ENCODE measurements around the gene SRL. TPM values are rescaled to one million over a fixed set of nuclear protein-coding genes. Genes with fewer than 3 reads are reported as not detected.

The SRL gene
- total RNA-seq, 5 donors from 2014 or later (not counting 1 experiment from before 2014, with no cell fraction given) = 0.06 TPM; not detected in 4

DNA sequence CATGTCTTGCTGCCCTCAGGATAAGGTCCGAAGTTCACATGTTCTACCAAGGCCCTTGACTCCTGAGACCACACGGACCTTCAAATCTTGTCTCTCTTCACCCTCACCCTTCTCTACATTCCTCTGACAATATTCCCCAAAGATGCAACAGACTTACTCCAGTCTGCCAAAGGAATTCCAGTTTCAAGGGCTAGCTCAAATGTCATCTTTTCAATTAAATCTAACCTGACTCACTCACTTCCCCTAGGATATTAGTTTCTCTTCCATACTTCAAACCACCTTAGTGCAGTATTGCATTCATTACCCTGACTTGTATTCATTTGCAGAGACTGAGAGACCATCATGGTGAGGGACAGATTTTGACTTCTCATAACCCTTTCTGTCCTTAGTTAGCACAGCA, 66.0 kb downstream of the SRL start:
- DNase-seq (no peak), ATAC-seq (replicated peaks in 1 of 4) (no peak)
- Mint-ChIP-seq H3K36me3 (no peaks in the 10 kb centered on the region), H3K4me3 (no peak overlapping the region), H3K27ac (no peak overlapping the region), H3K27me3 (peaks cover 0 to 4% of the 10 kb centered on the region in 2 donors), H3K9me3 (no peaks in the 10 kb centered on the region), H3K4me1 (no peaks in the 10 kb centered on the region)
- H3K36me3 ChIP-seq (ENCODE audit: control insufficient read depth in 2 of 2, extremely low read depth in 1 of 2, insufficient read depth in 1 of 2, low read length in 1 of 2) = no peaks in the 10 kb centered on the region
- CTCF ChIA-PET = interaction anchor here in 1 of 2 donors (0.5 kb wide), 1 partner anchor 1797 kb away, joined by 6 read pairs; no protein-coding TSS in a partner anchor
- no peak overlapping the region for H3K4me3 ChIP-seq (ENCODE audit: control insufficient read depth in 1 of 2, extremely low read depth in 1 of 2, low read length in 1 of 2)
- POLR2A ChIA-PET = interaction anchor here in 1 of 2 donors (0.5 kb wide), 1 partner anchor 418 kb away, joined by 3 read pairs; no protein-coding TSS in a partner anchor
- no peak overlapping the region for H3K27ac ChIP-seq (ENCODE audit: low read length)
- WGBS (ENCODE audit: insufficient coverage) = 81% methylated on average over 2 of the region's 2 CpGs
- H3K27me3 ChIP-seq (replicated peaks in 1 of 2; ENCODE audit: control insufficient read depth in 2 of 2, extremely low read depth in 1 of 2, insufficient read depth in 2 of 2, low read length in 1 of 2) = peaks cover 0 to 5% of the 10 kb centered on the region in 2 experiments
- H3K9me3 ChIP-seq = no peaks in the 10 kb centered on the region
- no peaks in the 10 kb centered on the region for H3K4me1 ChIP-seq (ENCODE audit: control insufficient read depth in 1 of 2, extremely low read depth in 1 of 2, insufficient read depth in 2 of 2, low read length in 2 of 2)

DNA sequence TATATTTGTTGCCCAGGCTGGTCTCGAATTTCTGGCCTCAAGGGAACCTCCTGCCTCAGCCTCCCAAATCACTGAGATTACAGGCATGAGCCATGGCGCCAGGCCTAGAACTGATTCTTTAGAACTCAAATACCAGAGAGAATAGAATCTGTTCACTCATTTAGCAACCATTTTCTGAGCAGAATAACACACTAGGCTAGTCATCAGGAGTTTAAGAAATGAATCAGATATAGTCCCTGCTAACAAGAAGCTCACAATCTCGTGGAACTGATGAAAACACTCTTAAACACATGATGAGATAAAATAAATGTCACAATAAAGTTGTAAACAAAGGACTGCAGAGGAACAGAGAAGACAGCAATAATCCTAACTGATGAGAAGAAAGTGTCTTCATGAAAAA, 69.8 kb downstream of the SRL start:
- no peaks in the 10 kb centered on the region for H3K9me3 ChIP-seq
- H3K4me3 Mint-ChIP-seq = no peak overlapping the region
- CTCF ChIA-PET = interaction anchor here in 1 of 2 donors (1.0 kb wide), 1 partner anchor 329 kb away, joined by 4 read pairs; no protein-coding TSS in a partner anchor
- no peaks in the 10 kb centered on the region for H3K36me3 Mint-ChIP-seq
- WGBS (ENCODE audit: insufficient coverage) = 67% methylated on average over 1 of the region's 3 CpGs
- H3K4me1 ChIP-seq (ENCODE audit: control insufficient read depth in 1 of 2, extremely low read depth in 1 of 2, insufficient read depth in 2 of 2, low read length in 2 of 2) = no peaks in the 10 kb centered on the region
- H3K36me3 ChIP-seq (ENCODE audit: control insufficient read depth in 2 of 2, extremely low read depth in 1 of 2, insufficient read depth in 1 of 2, low read length in 1 of 2) = no peaks in the 10 kb centered on the region
- H3K9me3 Mint-ChIP-seq = no peaks in the 10 kb centered on the region
- ATAC-seq (replicated peaks in 1 of 4) (no peak), DNase-seq (no peak)
- no peak overlapping the region for H3K27ac ChIP-seq (ENCODE audit: low read length)
- no peak overlapping the region for H3K4me3 ChIP-seq (ENCODE audit: control insufficient read depth in 1 of 2, extremely low read depth in 1 of 2, low read length in 1 of 2)
- H3K27ac Mint-ChIP-seq = no peak overlapping the region
- no peaks in the 10 kb centered on the region for H3K4me1 Mint-ChIP-seq
- POLR2A ChIA-PET = no interaction called here
- H3K27me3 Mint-ChIP-seq = peaks cover 0 to 4% of the 10 kb centered on the region in 2 donors
- peaks cover 0 to 2% of the 10 kb centered on the region in 2 experiments for H3K27me3 ChIP-seq (replicated peaks in 1 of 2; ENCODE audit: control insufficient read depth in 2 of 2, extremely low read depth in 1 of 2, insufficient read depth in 2 of 2, low read length in 1 of 2)

DNA sequence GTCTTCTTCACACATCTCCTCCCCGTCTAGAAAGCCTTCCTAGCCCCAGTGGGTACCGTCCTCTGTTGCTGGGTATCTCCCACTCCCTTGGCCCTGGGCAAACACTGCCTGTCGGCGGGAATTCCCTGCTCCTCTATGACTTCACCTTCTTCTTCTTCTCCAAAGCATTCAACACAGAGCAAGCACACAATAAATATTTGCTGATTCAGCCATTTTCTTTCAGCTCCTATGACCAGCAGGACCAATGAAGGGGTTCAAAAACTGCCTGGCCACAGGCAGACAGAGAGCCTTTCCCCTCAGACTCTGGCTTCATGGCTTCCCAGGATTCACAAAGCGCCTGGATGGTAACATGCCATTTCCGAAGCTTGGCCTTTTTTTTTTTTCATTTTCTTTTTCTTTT, 72.5 kb downstream of the SRL start:
- Mint-ChIP-seq H3K27me3 (no peaks in the 10 kb centered on the region), H3K36me3 (no peaks in the 10 kb centered on the region), H3K4me1 (no peaks in the 10 kb centered on the region), H3K9me3 (no peaks in the 10 kb centered on the region), H3K27ac (no peak overlapping the region), H3K4me3 (no peak overlapping the region)
- H3K4me1 ChIP-seq (ENCODE audit: control insufficient read depth in 1 of 2, extremely low read depth in 1 of 2, insufficient read depth in 2 of 2, low read length in 2 of 2) = no peaks in the 10 kb centered on the region
- ATAC-seq (replicated peaks in 1 of 4) (no peak), DNase-seq (no peak)
- H3K27ac ChIP-seq (ENCODE audit: low read length) = no peak overlapping the region
- no peak overlapping the region for H3K4me3 ChIP-seq (ENCODE audit: control insufficient read depth in 1 of 2, extremely low read depth in 1 of 2, low read length in 1 of 2)
- H3K27me3 ChIP-seq (replicated peaks in 1 of 2; ENCODE audit: control insufficient read depth in 2 of 2, extremely low read depth in 1 of 2, insufficient read depth in 2 of 2, low read length in 1 of 2) = no peaks in the 10 kb centered on the region
- ChIA-PET POLR2A (no interaction called here), CTCF (no interaction called here)
- H3K36me3 ChIP-seq (ENCODE audit: control insufficient read depth in 2 of 2, extremely low read depth in 1 of 2, insufficient read depth in 1 of 2, low read length in 1 of 2) = no peaks in the 10 kb centered on the region
- 90% methylated on average over 5 of the region's 6 CpGs for WGBS (ENCODE audit: insufficient coverage)
- H3K9me3 ChIP-seq = no peaks in the 10 kb centered on the region

DNA sequence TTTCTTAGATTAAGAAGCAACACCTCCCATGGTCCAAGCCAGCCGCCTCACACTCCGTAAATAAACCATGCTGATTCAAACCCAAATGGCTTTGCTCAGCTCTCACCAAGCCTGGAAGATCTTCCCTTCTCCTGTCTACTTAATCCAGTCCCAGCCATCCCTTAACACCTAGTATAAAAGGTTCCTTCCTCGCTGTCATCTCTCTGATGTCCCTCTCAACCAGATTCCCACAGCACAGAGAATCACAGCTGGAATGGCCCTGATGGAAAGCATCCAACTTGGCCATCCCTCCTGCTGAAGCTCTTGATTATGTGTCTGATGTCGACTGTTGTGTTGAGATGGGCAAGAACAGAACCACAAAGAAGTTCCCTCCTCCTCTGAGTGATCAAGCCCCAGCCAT, 75.1 kb downstream of the SRL start:
- Histone ChIP-seq H3K4me3 (ENCODE audit: control insufficient read depth in 1 of 2, extremely low read depth in 1 of 2, low read length in 1 of 2) (no peak overlapping the region), H3K4me1 (ENCODE audit: control insufficient read depth in 1 of 2, extremely low read depth in 1 of 2, insufficient read depth in 2 of 2, low read length in 2 of 2) (no peaks in the 10 kb centered on the region), H3K9me3 (no peaks in the 10 kb centered on the region), H3K36me3 (ENCODE audit: control insufficient read depth in 2 of 2, extremely low read depth in 1 of 2, insufficient read depth in 1 of 2, low read length in 1 of 2) (no peaks in the 10 kb centered on the region), H3K27ac (ENCODE audit: low read length) (no peak overlapping the region), H3K27me3 (replicated peaks in 1 of 2; ENCODE audit: control insufficient read depth in 2 of 2, extremely low read depth in 1 of 2, insufficient read depth in 2 of 2, low read length in 1 of 2) (no peaks in the 10 kb centered on the region)
- Mint-ChIP-seq H3K4me1 (no peaks in the 10 kb centered on the region), H3K36me3 (no peaks in the 10 kb centered on the region), H3K27ac (no peak overlapping the region), H3K27me3 (no peaks in the 10 kb centered on the region), H3K4me3 (no peak overlapping the region), H3K9me3 (no peaks in the 10 kb centered on the region)
- ATAC-seq (replicated peaks in 1 of 4) = no peak
- CTCF ChIA-PET = interaction anchor here in 1 of 2 donors (1.1 kb wide), 1 partner anchor 87 kb away, joined by 3 read pairs; no protein-coding TSS in a partner anchor
- no peak for DNase-seq
- WGBS (ENCODE audit: insufficient coverage) = 78% methylated on average over 3 of the region's 4 CpGs
- POLR2A ChIA-PET = no interaction called here

DNA sequence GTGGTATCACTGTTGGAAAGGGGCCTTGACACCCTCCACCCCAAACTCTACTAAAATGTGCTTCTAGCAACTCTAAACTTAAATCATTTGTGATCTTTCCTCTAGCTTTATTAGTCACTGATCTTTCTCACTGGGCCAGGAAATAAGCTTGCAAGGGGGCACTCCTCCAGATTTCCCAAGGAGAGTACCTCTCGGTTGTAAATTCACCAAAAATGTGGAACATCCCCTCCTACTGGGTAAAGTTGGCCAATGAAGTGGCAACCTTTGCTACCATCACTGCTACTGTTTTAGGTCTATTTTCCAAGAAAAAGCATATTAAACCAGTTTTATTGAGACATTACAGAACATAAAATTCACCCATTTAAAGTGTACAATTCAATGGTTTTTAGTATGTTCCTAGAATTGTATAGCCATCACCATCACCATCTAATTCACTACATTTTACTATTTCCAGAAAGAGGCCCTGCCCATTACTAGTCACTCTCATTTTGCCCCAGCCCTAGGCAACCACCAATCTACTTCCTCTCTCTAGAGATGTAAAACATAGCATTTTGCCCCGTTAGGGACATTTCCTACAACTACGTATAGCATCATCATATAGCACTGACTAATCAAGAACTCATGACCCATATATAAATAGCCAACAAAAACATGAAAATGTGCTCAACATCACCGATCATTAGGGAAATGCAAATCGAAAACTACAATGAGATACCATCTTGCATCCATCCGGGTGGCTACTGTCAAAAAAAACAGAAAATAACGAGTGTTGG, 81.0 kb downstream of the SRL start:
- DNase-seq (no peak), ATAC-seq (replicated peaks in 1 of 4) (peak in 1 of 4 experiments; percentile 46)
- Mint-ChIP-seq H3K4me1 (peaks cover 0 to 7% (median 0%) of the 10 kb centered on the region in 3 donors), H3K4me3 (peak overlapping the region in 1 of 3 donors; percentile 25), H3K27ac (peak overlapping the region in 1 of 2 donors; percentile 11), H3K27me3 (no peaks in the 10 kb centered on the region), H3K9me3 (peaks cover 0 to 3% (median 0%) of the 10 kb centered on the region in 3 donors), H3K36me3 (no peaks in the 10 kb centered on the region)
- no peak overlapping the region for H3K27ac ChIP-seq (ENCODE audit: low read length)
- no peaks in the 10 kb centered on the region for H3K36me3 ChIP-seq (ENCODE audit: control insufficient read depth in 2 of 2, extremely low read depth in 1 of 2, insufficient read depth in 1 of 2, low read length in 1 of 2)
- CTCF ChIA-PET = interaction anchor here in 1 of 2 donors (0.6 kb wide), 1 partner anchor 55 kb away, joined by 4 read pairs; no protein-coding TSS in a partner anchor
- POLR2A ChIA-PET = no interaction called here
- WGBS (ENCODE audit: insufficient coverage) = 77% methylated on average over 4 of the region's 7 CpGs
- H3K9me3 ChIP-seq = no peaks in the 10 kb centered on the region
- H3K4me3 ChIP-seq (ENCODE audit: control insufficient read depth in 1 of 2, extremely low read depth in 1 of 2, low read length in 1 of 2) = no peak overlapping the region
- H3K27me3 ChIP-seq (replicated peaks in 1 of 2; ENCODE audit: control insufficient read depth in 2 of 2, extremely low read depth in 1 of 2, insufficient read depth in 2 of 2, low read length in 1 of 2) = peaks cover 0 to 2% of the 10 kb centered on the region in 2 experiments
- no peaks in the 10 kb centered on the region for H3K4me1 ChIP-seq (ENCODE audit: control insufficient read depth in 1 of 2, extremely low read depth in 1 of 2, insufficient read depth in 2 of 2, low read length in 2 of 2)

DNA sequence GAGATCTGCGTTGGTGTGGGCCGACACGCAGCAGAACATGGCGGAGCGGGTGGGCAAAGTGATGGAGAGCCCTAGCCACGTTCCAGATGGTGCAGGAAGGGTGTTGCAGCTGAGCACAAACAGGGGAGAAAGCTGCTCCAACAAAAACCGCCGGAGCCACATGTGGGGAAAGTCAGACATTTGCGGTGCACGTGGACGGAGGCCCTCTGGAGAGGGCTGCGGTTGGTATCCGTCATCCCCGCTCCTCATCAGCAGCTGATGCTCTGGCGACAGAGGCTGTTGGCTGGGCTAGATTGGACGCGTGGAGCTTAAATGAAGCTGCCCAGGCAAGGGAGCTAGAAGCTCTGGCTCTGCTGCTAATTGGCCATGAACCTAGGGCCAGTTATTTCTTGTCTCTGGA, 82.2 kb downstream of the SRL start:
- Histone ChIP-seq H3K27me3 (replicated peaks in 1 of 2; ENCODE audit: control insufficient read depth in 2 of 2, extremely low read depth in 1 of 2, insufficient read depth in 2 of 2, low read length in 1 of 2) (peaks cover 0 to 2% of the 10 kb centered on the region in 2 experiments), H3K27ac (ENCODE audit: low read length) (no peak overlapping the region), H3K9me3 (no peaks in the 10 kb centered on the region), H3K36me3 (ENCODE audit: control insufficient read depth in 2 of 2, extremely low read depth in 1 of 2, insufficient read depth in 1 of 2, low read length in 1 of 2) (no peaks in the 10 kb centered on the region), H3K4me3 (ENCODE audit: control insufficient read depth in 1 of 2, extremely low read depth in 1 of 2, low read length in 1 of 2) (no peak overlapping the region), H3K4me1 (ENCODE audit: control insufficient read depth in 1 of 2, extremely low read depth in 1 of 2, insufficient read depth in 2 of 2, low read length in 2 of 2) (no peaks in the 10 kb centered on the region)
- H3K4me3 Mint-ChIP-seq = no peak overlapping the region
- H3K27ac Mint-ChIP-seq = no peak overlapping the region
- H3K36me3 Mint-ChIP-seq = no peaks in the 10 kb centered on the region
- 93% methylated on average over 15 of the region's 17 CpGs for WGBS (ENCODE audit: insufficient coverage)
- no peak for ATAC-seq (replicated peaks in 1 of 4)
- no peaks in the 10 kb centered on the region for H3K27me3 Mint-ChIP-seq
- H3K4me1 Mint-ChIP-seq = peaks cover 0 to 7% (median 0%) of the 10 kb centered on the region in 3 donors
- no peak for DNase-seq
- ChIA-PET CTCF (no interaction called here), POLR2A (no interaction called here)
- H3K9me3 Mint-ChIP-seq = peaks cover 0 to 3% (median 0%) of the 10 kb centered on the region in 3 donors
